K562 (cell line): ENCODE measurements around the gene SLC1A1. TPM values are rescaled to one million over a fixed set of nuclear protein-coding genes. Genes with fewer than 3 reads are reported as not detected.

Source experiments
- ATAC-seq: fragments of 200-7000 bp; cut with Tn5 transposase; 3 replicates; pipeline ENCODE4 v1.9.1; 2020; ENCODE audit warnings: moderate library complexity
- BruUV-seq: library from RNA; stranded (reverse); fragments of 400-500 nt; replicated peaks from 2 replicates; lab custom pipeline; 2021; lab: Mats Ljungman, UMichigan
- CTCF ChIA-PET: fragments of 300-600 bp; formaldehyde crosslinking; extraction: SDS; loops from one replicate; lab custom pipeline; 2021; ENCODE audit warnings: low intra/inter-chr PET ratio; lab: Yijun Ruan, JAX
- POLR2A ChIA-PET: fragments of 300-600, 350-650 bp; sonication (Branson Sonifier 250); formaldehyde crosslinking; extraction: SDS; loops from one replicate; lab custom pipeline; 2021; ENCODE audit warnings: antibody characterized with exemption, inconsistent platforms; lab: Yijun Ruan, JAX
- DNase-seq, 4 experiments: peaks; one replicate each; pipeline versions ENCODE4 v3.0.0 to v3.0.0-alpha.2; 2011 to 2018; ENCODE audit warnings: low spot score in 3 of 4, mixed read lengths in 3 of 4; ENCODE audit errors: extremely low read depth in 1 of 4
- FAIRE-seq: peaks from 2 replicates; lab custom pipeline; 2011; peaks lifted over from hg19 to GRCh38; lab: Jason Lieb, UNC
- H2AFZ ChIP-seq: 2 replicates; pipeline ENCODE4 v1.6.0; 2011; ENCODE audit warnings: low read depth, low read length, control low read depth, inconsistent platforms
- H3K27ac ChIP-seq: fragments of 200-600 bp; 3 replicates; pipeline ENCODE4 v1.8.0; 2011; ENCODE audit warnings: low read depth, mild to moderate bottlenecking, control low read depth, inconsistent platforms, low read length, moderate library complexity, mixed read lengths; ENCODE audit errors: extremely low read depth
- H3K27me3 ChIP-seq, 2 experiments: fragments of 300-600 bp in 1 of 2; 2 replicates in 1 of 2; 3 replicates in 1 of 2; pipeline versions ENCODE4 v1.6.0 to v1.8.0; 2011; ENCODE audit warnings: inconsistent platforms in 2 of 2, low read length in 2 of 2, mild to moderate bottlenecking in 1 of 2, mixed read lengths in 1 of 2, moderate library complexity in 1 of 2; ENCODE audit not compliant: control insufficient read depth in 2 of 2, insufficient read depth in 2 of 2
- H3K36me3 ChIP-seq: fragments of 300-600 bp; 3 replicates; pipeline ENCODE4 v1.8.0; 2011; ENCODE audit warnings: mild to moderate bottlenecking, low read length, inconsistent platforms; ENCODE audit not compliant: control insufficient read depth, insufficient read depth
- H3K4me1 ChIP-seq, 2 experiments: fragments of 200-600 bp in 1 of 2; replicated peaks in 1 of 2; 2 replicates in 1 of 2; 3 replicates in 1 of 2; pipeline versions ENCODE4 v1.5.1 to v1.8.0; 2011; ENCODE audit warnings: inconsistent platforms in 2 of 2, low read length in 2 of 2, mild to moderate bottlenecking in 1 of 2, mixed read lengths in 1 of 2, moderate library complexity in 1 of 2; ENCODE audit not compliant: control insufficient read depth in 2 of 2, insufficient read depth in 2 of 2
- H3K4me2 ChIP-seq: 2 replicates; pipeline ENCODE4 v1.6.1; 2011; ENCODE audit warnings: low read length, control low read depth, inconsistent platforms, mixed read lengths; ENCODE audit not compliant: insufficient read depth
- H3K4me3 ChIP-seq: fragments of 200-600 bp; sonication (generic), shearing (Covaris generic); 2 replicates; pipeline ENCODE4 v1.5.1; 2016; ENCODE audit warnings: control low read depth, inconsistent platforms
- H3K79me2 ChIP-seq: fragments of 200-600 bp; 3 replicates; pipeline ENCODE4 v1.8.0; 2011; ENCODE audit warnings: low read length, inconsistent platforms; ENCODE audit not compliant: control insufficient read depth, insufficient read depth
- H3K9ac ChIP-seq, 2 experiments: 2 replicates each; pipeline versions ENCODE4 v1.6.0 to v1.6.1; 2011; ENCODE audit warnings: low read depth in 2 of 2, low read length in 2 of 2, control low read depth in 1 of 2, inconsistent platforms in 1 of 2, mild to moderate bottlenecking in 1 of 2, mixed read lengths in 1 of 2; ENCODE audit not compliant: insufficient read depth in 1 of 2
- H3K9me1 ChIP-seq: one replicate; pipeline ENCODE4 v1.6.0; 2011; ENCODE audit warnings: inconsistent platforms, mild to moderate bottlenecking, low read length, moderate library complexity; ENCODE audit not compliant: control insufficient read depth, insufficient read depth
- H3K9me3 ChIP-seq: replicated peaks from 2 replicates; pipeline ENCODE4 v1.5.1; 2011; ENCODE audit warnings: low read depth, low read length, inconsistent platforms; ENCODE audit not compliant: control insufficient read depth, insufficient read depth
- H4K20me1 ChIP-seq: replicated peaks from 2 replicates; pipeline ENCODE4 v1.6.1; 2011; ENCODE audit warnings: low read length, inconsistent platforms, mixed read lengths; ENCODE audit not compliant: control insufficient read depth, insufficient read depth
- EZH2 ChIP-seq: IDR thresholded peaks from 2 replicates; pipeline ENCODE4 v1.6.1; 2012; ENCODE audit warnings: low read depth, mild to moderate bottlenecking, inconsistent platforms, low read length, borderline replicate concordance
- RUNX1 ChIP-seq: sonication (generic); IDR thresholded peaks from 2 replicates; pipeline ENCODE4 v1.6.1; 2016; ENCODE audit warnings: antibody characterized with exemption, low read depth
- ZNF212 ChIP-seq: fragments of 450-650 bp; formaldehyde crosslinking; IDR thresholded peaks from 2 replicates; pipeline ENCODE4 v1.4.0; 2020; ENCODE audit warnings: mild to moderate bottlenecking
- WGBS: fragments of 100-300 bp; shearing (Covaris generic); methylation state at CpG from one replicate; pipeline ENCODE4 v1.1.6; 2016; ENCODE audit warnings: low coverage, mixed read lengths; ENCODE audit not compliant: insufficient coverage; ENCODE audit errors: missing lambda C conversion rate; 5-methylcytosine and 5-hydroxymethylcytosine counted together
- in situ Hi-C: fragments of 300-500 bp; cut with MboI; formaldehyde crosslinking; loops from 4 replicates; pipeline ENCODE4 v1.15.0; 2018; ENCODE audit warnings: inconsistent platforms, mixed read lengths
- intact Hi-C: fragments of 100-400 bp; cut with micrococcal nuclease; formaldehyde crosslinking; loops from 2 replicates; pipeline ENCODE4 v1.14.2; 2022
- polyA plus RNA-seq, 8 experiments: library from polyadenylated mRNA; depleted of rRNA in 4 of 8; stranded (reverse) in 5 of 8; unstranded in 3 of 8; fragments of >200 nt; fragmentation: Nextera tagmentation in 2 of 8; fragmentation: Illumina TruSeq in 1 of 8; extraction: Ambion mirVana in 2 of 8; extraction: Trizol in 1 of 8; gene quantifications; 2 replicates each; pipeline versions ENCODE4 v1.2.1 to v1.2.3, GENCODE V29; 2011 to 2014; ENCODE audit warnings: inconsistent platforms in 1 of 8, missing spikeins in 1 of 8
- total RNA-seq, 7 experiments: library from RNA; depleted of rRNA in 6 of 7; stranded (reverse); fragments of >200 nt in 6 of 7; fragmentation: Illumina TruSeq in 2 of 7; extraction: Trizol in 2 of 7; gene quantifications; 2 replicates each; pipeline versions ENCODE4 v1.2.1 to v1.2.3, GENCODE V29; 2011 to 2021; ENCODE audit warnings: low replicate concordance in 1 of 7
- TF ChIP-seq, protein P1 (sequence below): sonication (generic); formaldehyde crosslinking; IDR thresholded peaks from 2 replicates; pipeline ENCODE4 v1.8.1; 2023; ENCODE audit warnings: mild to moderate bottlenecking, missing genetic modification reagents
- TF ChIP-seq, protein P2 (sequence below): fragments of 450-650 bp; IDR thresholded peaks from 2 replicates; pipeline ENCODE4 v1.6.1; 2016; ENCODE audit warnings: low read depth, mild to moderate bottlenecking, moderate library complexity
- TF ChIP-seq, protein P3 (sequence below): sonication (generic); formaldehyde crosslinking; IDR thresholded peaks from 2 replicates; pipeline ENCODE4 v1.8.0; 2022; ENCODE audit warnings: mild to moderate bottlenecking, missing genetic modification reagents

The SLC1A1 gene
- total and polyA plus RNA-seq, 9 of the 15 experiments (the other 6 are each of a cell fraction or from before 2014, with no cell fraction given) = 0.11 to 0.16 TPM; not detected in 7

DNA sequence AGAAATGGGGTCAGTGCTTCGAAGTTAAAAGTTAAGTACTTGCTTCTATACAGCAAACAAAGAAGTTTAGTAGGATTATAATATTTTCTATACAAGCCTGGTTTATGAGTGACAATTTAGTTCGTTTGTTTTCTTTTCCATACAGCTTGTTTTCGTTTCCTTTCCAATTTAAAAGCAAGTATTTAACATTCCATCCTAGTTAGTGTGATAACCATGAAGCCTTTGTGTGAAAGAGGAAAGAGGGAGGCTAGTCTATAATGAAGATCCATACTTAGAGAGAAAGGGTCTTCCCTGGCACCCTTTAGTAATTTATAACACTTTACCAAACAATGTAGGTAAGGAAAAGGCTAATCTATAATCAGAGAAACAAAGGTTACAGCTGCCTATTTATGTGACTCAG, 51.0 kb downstream of the SLC1A1 start:
- ATAC-seq (no peak), FAIRE-seq (no peak), DNase-seq (no peak)
- Histone ChIP-seq H3K9me1 (no peaks in the 10 kb centered on the region), H3K4me1 (no peaks in the 10 kb centered on the region), H4K20me1 (no peaks in the 10 kb centered on the region), H3K27ac (no peak overlapping the region), H3K79me2 (peaks cover 6% of the 10 kb centered on the region; the same call in 2 of the 3 replicates), H3K9ac (no peak overlapping the region), H3K27me3 (no peaks in the 10 kb centered on the region), H2AFZ (no peak overlapping the region), H3K4me3 (no peak overlapping the region), H3K4me2 (no peak overlapping the region), H3K9me3 (no peaks in the 10 kb centered on the region), H3K36me3 (peaks cover 3% of the 10 kb centered on the region; the same call in 1 of the 3 replicates)
- TF ChIP-seq, protein P1, sequence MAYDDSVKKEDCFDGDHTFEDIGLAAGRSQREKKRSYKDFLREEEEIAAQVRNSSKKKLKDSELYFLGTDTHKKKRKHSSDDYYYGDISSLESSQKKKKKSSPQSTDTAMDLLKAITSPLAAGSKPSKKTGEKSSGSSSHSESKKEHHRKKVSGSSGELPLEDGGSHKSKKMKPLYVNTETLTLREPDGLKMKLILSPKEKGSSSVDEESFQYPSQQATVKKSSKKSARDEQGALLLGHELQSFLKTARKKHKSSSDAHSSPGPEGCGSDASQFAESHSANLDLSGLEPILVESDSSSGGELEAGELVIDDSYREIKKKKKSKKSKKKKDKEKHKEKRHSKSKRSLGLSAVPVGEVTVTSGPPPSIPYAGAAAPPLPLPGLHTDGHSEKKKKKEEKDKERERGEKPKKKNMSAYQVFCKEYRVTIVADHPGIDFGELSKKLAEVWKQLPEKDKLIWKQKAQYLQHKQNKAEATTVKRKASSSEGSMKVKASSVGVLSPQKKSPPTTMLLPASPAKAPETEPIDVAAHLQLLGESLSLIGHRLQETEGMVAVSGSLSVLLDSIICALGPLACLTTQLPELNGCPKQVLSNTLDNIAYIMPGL (CRISPR knock-in tag) = no peak
- TF ChIP-seq RUNX1 = no peak
- ChIA-PET CTCF (no interaction called here), POLR2A (interaction anchor here (1.4 kb wide), 1 partner anchor 14 kb away, joined by 3 read pairs; no protein-coding TSS in a partner anchor)
- in situ Hi-C loops = no loop called here
- BruUV-seq = no TSS peak
- WGBS = 2% methylated on average over 3 of the region's 3 CpGs
- intact Hi-C loops = no loop called here

DNA sequence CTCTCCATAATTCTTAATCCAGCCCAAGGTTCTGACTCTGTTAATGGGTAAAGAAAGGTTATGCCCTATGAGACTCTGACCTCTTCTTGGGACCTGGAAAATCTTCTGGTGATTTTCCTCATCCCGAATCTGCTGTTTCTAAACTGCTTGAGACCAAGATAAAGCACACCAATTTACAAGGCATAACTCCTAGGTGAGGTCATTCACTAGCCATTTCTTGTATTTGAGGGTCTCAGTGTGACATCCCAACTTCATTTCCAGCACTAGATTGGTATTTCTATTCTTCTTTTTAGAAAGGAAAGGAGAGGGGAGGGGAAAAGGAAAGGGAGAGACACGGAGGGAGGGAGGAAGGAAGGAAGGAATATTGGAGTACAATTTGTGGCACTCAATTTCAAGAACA, 51.6 kb downstream of the SLC1A1 start:
- DNase-seq (no peak), FAIRE-seq (no peak), ATAC-seq (no peak)
- H3K4me2 ChIP-seq = no peak overlapping the region
- H3K79me2 ChIP-seq = peaks cover 6% of the 10 kb centered on the region; the same call in 2 of the 3 replicates
- no TSS peak for BruUV-seq
- no peaks in the 10 kb centered on the region for H3K27me3 ChIP-seq
- CTCF ChIA-PET = no interaction called here
- POLR2A ChIA-PET = no interaction called here
- no peak overlapping the region for H3K4me3 ChIP-seq
- H4K20me1 ChIP-seq = no peaks in the 10 kb centered on the region
- no peak overlapping the region for H3K27ac ChIP-seq
- no peaks in the 10 kb centered on the region for H3K9me1 ChIP-seq
- H3K4me1 ChIP-seq = no peaks in the 10 kb centered on the region
- in situ Hi-C loops = no loop called here
- WGBS = 29% methylated on average over 1 of the region's 2 CpGs
- no peak overlapping the region for H2AFZ ChIP-seq
- H3K36me3 ChIP-seq = peaks cover 3% of the 10 kb centered on the region; the same call in 1 of the 3 replicates
- H3K9ac ChIP-seq = no peak overlapping the region
- H3K9me3 ChIP-seq = no peaks in the 10 kb centered on the region
- intact Hi-C loops = no loop called here
- TF ChIP-seq EZH2 (no peak), ZNF212 (CRISPR knock-in tag) (no peak)
- TF ChIP-seq, protein P2, sequence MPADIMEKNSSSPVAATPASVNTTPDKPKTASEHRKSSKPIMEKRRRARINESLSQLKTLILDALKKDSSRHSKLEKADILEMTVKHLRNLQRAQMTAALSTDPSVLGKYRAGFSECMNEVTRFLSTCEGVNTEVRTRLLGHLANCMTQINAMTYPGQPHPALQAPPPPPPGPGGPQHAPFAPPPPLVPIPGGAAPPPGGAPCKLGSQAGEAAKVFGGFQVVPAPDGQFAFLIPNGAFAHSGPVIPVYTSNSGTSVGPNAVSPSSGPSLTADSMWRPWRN = no peak
- TF ChIP-seq, protein P3, sequence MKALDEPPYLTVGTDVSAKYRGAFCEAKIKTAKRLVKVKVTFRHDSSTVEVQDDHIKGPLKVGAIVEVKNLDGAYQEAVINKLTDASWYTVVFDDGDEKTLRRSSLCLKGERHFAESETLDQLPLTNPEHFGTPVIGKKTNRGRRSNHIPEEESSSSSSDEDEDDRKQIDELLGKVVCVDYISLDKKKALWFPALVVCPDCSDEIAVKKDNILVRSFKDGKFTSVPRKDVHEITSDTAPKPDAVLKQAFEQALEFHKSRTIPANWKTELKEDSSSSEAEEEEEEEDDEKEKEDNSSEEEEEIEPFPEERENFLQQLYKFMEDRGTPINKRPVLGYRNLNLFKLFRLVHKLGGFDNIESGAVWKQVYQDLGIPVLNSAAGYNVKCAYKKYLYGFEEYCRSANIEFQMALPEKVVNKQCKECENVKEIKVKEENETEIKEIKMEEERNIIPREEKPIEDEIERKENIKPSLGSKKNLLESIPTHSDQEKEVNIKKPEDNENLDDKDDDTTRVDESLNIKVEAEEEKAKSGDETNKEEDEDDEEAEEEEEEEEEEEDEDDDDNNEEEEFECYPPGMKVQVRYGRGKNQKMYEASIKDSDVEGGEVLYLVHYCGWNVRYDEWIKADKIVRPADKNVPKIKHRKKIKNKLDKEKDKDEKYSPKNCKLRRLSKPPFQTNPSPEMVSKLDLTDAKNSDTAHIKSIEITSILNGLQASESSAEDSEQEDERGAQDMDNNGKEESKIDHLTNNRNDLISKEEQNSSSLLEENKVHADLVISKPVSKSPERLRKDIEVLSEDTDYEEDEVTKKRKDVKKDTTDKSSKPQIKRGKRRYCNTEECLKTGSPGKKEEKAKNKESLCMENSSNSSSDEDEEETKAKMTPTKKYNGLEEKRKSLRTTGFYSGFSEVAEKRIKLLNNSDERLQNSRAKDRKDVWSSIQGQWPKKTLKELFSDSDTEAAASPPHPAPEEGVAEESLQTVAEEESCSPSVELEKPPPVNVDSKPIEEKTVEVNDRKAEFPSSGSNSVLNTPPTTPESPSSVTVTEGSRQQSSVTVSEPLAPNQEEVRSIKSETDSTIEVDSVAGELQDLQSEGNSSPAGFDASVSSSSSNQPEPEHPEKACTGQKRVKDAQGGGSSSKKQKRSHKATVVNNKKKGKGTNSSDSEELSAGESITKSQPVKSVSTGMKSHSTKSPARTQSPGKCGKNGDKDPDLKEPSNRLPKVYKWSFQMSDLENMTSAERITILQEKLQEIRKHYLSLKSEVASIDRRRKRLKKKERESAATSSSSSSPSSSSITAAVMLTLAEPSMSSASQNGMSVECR (CRISPR knock-in tag) = no peak
